Neural cell (in vitro differentiated cells): ENCODE results near the gene C19orf85. TPM values are rescaled to one million over a fixed set of nuclear protein-coding genes. Genes with fewer than 3 reads are reported as not detected.

ENCODE experiments used
- H2AFZ ChIP-seq: fragments of 200-600, 300-800 bp; sonication (generic), shearing (Covaris generic); 2 replicates; pipeline ENCODE4 v1.6.0; 2014; ENCODE audit warnings: low read depth, mild to moderate bottlenecking, antibody characterized with exemption, low read length, moderate library complexity
- H3F3A ChIP-seq: fragments of 200-600 bp; shearing (Covaris generic); 2 replicates; pipeline ENCODE4 v1.6.1; 2016; ENCODE audit warnings: mild to moderate bottlenecking, moderate library complexity, mixed read lengths, antibody characterized with exemption, low read length; ENCODE audit not compliant: insufficient read depth, poor library complexity, severe bottlenecking
- H3K27ac ChIP-seq: fragments of 200-600, 300-800 bp; sonication (generic), shearing (Covaris generic); 2 replicates; pipeline ENCODE4 v1.5.1; 2014; ENCODE audit warnings: mild to moderate bottlenecking, low read length, moderate library complexity
- H3K27me3 ChIP-seq: fragments of 300-800, 200-600 bp; sonication (generic), shearing (Covaris generic); 2 replicates; pipeline ENCODE4 v1.6.0; 2014; ENCODE audit warnings: mild to moderate bottlenecking, low read depth, low read length, moderate library complexity; ENCODE audit not compliant: insufficient read depth
- H3K36me3 ChIP-seq: fragments of 300-800, 200-600 bp; sonication (generic), shearing (Covaris generic); 2 replicates; pipeline ENCODE4 v1.5.1; 2014; ENCODE audit warnings: mild to moderate bottlenecking, antibody characterized with exemption, low read length, moderate library complexity; ENCODE audit not compliant: insufficient read depth
- H3K4me2 ChIP-seq: fragments of 300-800, 200-600 bp; sonication (generic), shearing (Covaris generic); 2 replicates; pipeline ENCODE4 v1.6.0; 2014; ENCODE audit warnings: mild to moderate bottlenecking, low read length
- H3K4me3 ChIP-seq: fragments of 300-800, 200-600 bp; sonication (generic), shearing (Covaris generic); 2 replicates; pipeline ENCODE4 v1.5.1; 2014; ENCODE audit warnings: mild to moderate bottlenecking, low read length, moderate library complexity
- H3K79me2 ChIP-seq: fragments of 200-600 bp; shearing (Covaris generic); replicated peaks from 2 replicates; pipeline ENCODE4 v1.6.0; 2014; ENCODE audit warnings: mild to moderate bottlenecking, low read length, moderate library complexity; ENCODE audit not compliant: insufficient read depth
- H3K9ac ChIP-seq: fragments of 300-800, 200-600 bp; sonication (generic), shearing (Covaris generic); 2 replicates; pipeline ENCODE4 v1.6.1; 2016; ENCODE audit warnings: mild to moderate bottlenecking, low read length, mixed read lengths
- H3K9me2 ChIP-seq: fragments of 200-600 bp; shearing (Covaris generic); 2 replicates; pipeline ENCODE4 v1.6.1; 2016; ENCODE audit warnings: mild to moderate bottlenecking, low read length, mixed read lengths; ENCODE audit not compliant: insufficient read depth
- H3K9me3 ChIP-seq: fragments of 200-600, 300-800 bp; sonication (generic), shearing (Covaris generic); 2 replicates; pipeline ENCODE4 v1.6.1; 2016; ENCODE audit warnings: mild to moderate bottlenecking, mixed run types, low read length, moderate library complexity, mixed read lengths
- H4K20me1 ChIP-seq: fragments of 200-600 bp; shearing (Covaris generic); 2 replicates; pipeline ENCODE4 v1.6.1; 2016; ENCODE audit warnings: mild to moderate bottlenecking, mixed run types; ENCODE audit not compliant: insufficient read depth
- CTCF ChIP-seq: fragments of 450-650 bp; IDR thresholded peaks from 2 replicates; pipeline ENCODE4 v1.5.1; 2014; ENCODE audit warnings: antibody characterized with exemption, mild to moderate bottlenecking, moderate library complexity; ENCODE audit not compliant: poor library complexity, severe bottlenecking
- EP300 ChIP-seq: fragments of 450-650 bp; conservative IDR thresholded peaks from 2 replicates; pipeline ENCODE4 v1.6.1; 2014; ENCODE audit warnings: antibody characterized with exemption, mild to moderate bottlenecking, moderate library complexity; ENCODE audit not compliant: poor library complexity, severe bottlenecking
- EZH2 ChIP-seq: fragments of 200-600, 300-800 bp; shearing (Covaris generic), sonication (generic); IDR thresholded peaks from 2 replicates; pipeline ENCODE4 v1.6.1; 2014; ENCODE audit warnings: antibody characterized with exemption, low read length, borderline replicate concordance, mild to moderate bottlenecking; ENCODE audit not compliant: insufficient read depth, poor library complexity, severe bottlenecking
- MXI1 ChIP-seq: fragments of 450-650 bp; conservative IDR thresholded peaks from 2 replicates; pipeline ENCODE4 v1.6.1; 2014; ENCODE audit warnings: antibody characterized with exemption, mild to moderate bottlenecking; ENCODE audit not compliant: poor library complexity, severe bottlenecking
- POLR2AphosphoS5 ChIP-seq: IDR thresholded peaks from 2 replicates; pipeline ENCODE4 v1.6.1; 2012
- RAD21 ChIP-seq: fragments of 450-650 bp; conservative IDR thresholded peaks from 2 replicates; pipeline ENCODE4 v1.6.1; 2014; ENCODE audit warnings: antibody characterized with exemption, mild to moderate bottlenecking, moderate library complexity
- REST ChIP-seq: IDR thresholded peaks from 2 replicates; pipeline ENCODE4 v1.6.1; 2012; ENCODE audit warnings: borderline replicate concordance
- SMC3 ChIP-seq: fragments of 450-650 bp; conservative IDR thresholded peaks from 2 replicates; pipeline ENCODE4 v1.6.1; 2014; ENCODE audit warnings: antibody characterized with exemption, mild to moderate bottlenecking, moderate library complexity; ENCODE audit not compliant: poor library complexity
- TAF1 ChIP-seq: IDR thresholded peaks from 2 replicates; pipeline ENCODE4 v1.6.1; 2012; ENCODE audit warnings: low read depth
- polyA plus RNA-seq: library from polyadenylated mRNA; depleted of rRNA; stranded (reverse); fragments of >200 nt; gene quantifications from 2 replicates; pipeline ENCODE4 v1.2.3, GENCODE V29; 2014

C19orf85 gene
- polyA plus RNA-seq, 1 donor from 2014 or later: 0.19 TPM

- Histone ChIP-seq H3K36me3 (no peaks in the 10 kb centered on the region), H2AFZ (no peak overlapping the region), H3K27ac (no peak overlapping the region), H3K9me3 (no peaks in the 10 kb centered on the region), H3K9me2 (no peaks in the 10 kb centered on the region), H3K4me3 (no peak overlapping the region), H3K79me2 (peaks cover 15% of the 10 kb centered on the region), H4K20me1 (no peaks in the 10 kb centered on the region), H3K27me3 (no peaks in the 10 kb centered on the region), H3K4me2 (no peak overlapping the region), H3F3A (no peaks in the 10 kb centered on the region), H3K9ac (no peak overlapping the region)
- TF ChIP-seq SMC3 (no peak), EP300 (no peak), POLR2AphosphoS5 (no peak), RAD21 (no peak), TAF1 (no peak), REST (no peak), EZH2 (no peak)
These were observed 18.6 kb upstream of the C19orf85 start for GRCh38 chr19:55482967-55483705.

GRCh38 chr19:55482156-55482961, 17.8 kb upstream of the C19orf85 start:
- Histone ChIP-seq H3K9me2 (no peaks in the 10 kb centered on the region), H3K9me3 (no peaks in the 10 kb centered on the region), H3K4me3 (no peak overlapping the region), H3K9ac (no peak overlapping the region), H2AFZ (no peak overlapping the region), H3F3A (no peaks in the 10 kb centered on the region), H3K27me3 (no peaks in the 10 kb centered on the region), H3K4me2 (no peak overlapping the region), H3K79me2 (peaks cover 22% of the 10 kb centered on the region), H3K27ac (no peak overlapping the region), H4K20me1 (no peaks in the 10 kb centered on the region), H3K36me3 (no peaks in the 10 kb centered on the region)
- no peak for TF ChIP-seq EZH2
- TF ChIP-seq RAD21: no peak
- no peak for TF ChIP-seq EP300
- TF ChIP-seq CTCF: no peak
- no peak for TF ChIP-seq SMC3
- TF ChIP-seq MXI1: no peak
- no peak for TF ChIP-seq TAF1
- no peak for TF ChIP-seq REST
- no peak for TF ChIP-seq POLR2AphosphoS5
